Measurements from ENCODE around the gene CEP104. TPM values are rescaled to one million over a fixed set of nuclear protein-coding genes. Genes with fewer than 3 reads are reported as not detected.

Gene CEP104
- total and polyA plus RNA-seq, 10 of the 15 experiments (the other 5 are each of a cell fraction or from before 2014, with no cell fraction given): 7.2 to 34.8 (median 19.3) TPM

- DNase-seq (ENCODE audit: low read depth, low spot score) (no peak), FAIRE-seq (no peak), ATAC-seq (peak; percentile 7)
- CTCF ChIA-PET: interaction anchor here (0.9 to 1.8 kb wide), 3 partner anchors 9 to 52 kb away, joined by 3 to 9 read pairs (median 4); partner anchors contain the start of genes CEP104 and DFFB
- peak overlapping the region; percentile 93 for H3K27ac ChIP-seq (ENCODE audit: control insufficient read depth, insufficient read depth)
- in situ Hi-C loops (cut with MboI): no loop called here
- H3K9me3 ChIP-seq (replicated peaks; ENCODE audit: control insufficient read depth, insufficient read depth, low read length): no peaks in the 10 kb centered on the region; the same call in 2 of the 3 replicates
- H3K4me2 ChIP-seq (ENCODE audit: control insufficient read depth, insufficient read depth): peak overlapping the region; percentile 88
- H3K9ac ChIP-seq (ENCODE audit: control insufficient read depth, insufficient read depth, low read length): peak overlapping the region; percentile 87
- H3K27me3 ChIP-seq (replicated peaks in 1 of 2; ENCODE audit: control insufficient read depth in 2 of 2, insufficient read depth in 2 of 2, low read length in 1 of 2): no peaks in the 10 kb centered on the region
- WGBS (ENCODE audit: insufficient coverage, insufficient replicate concordance, low lambda C conversion rate, missing lambda C conversion rate): under 1% methylated on average over 26 of the region's 26 CpGs
- SMC1A ChIA-PET (ENCODE audit: uncharacterized antibody, unreplicated experiment): interaction anchor here (1.1 to 1.4 kb wide), 3 partner anchors 11 to 43 kb away, joined by 3 to 7 read pairs (median 5); partner anchors contain the start of genes CEP104 and DFFB
- no peaks in the 10 kb centered on the region for H3K4me1 ChIP-seq (ENCODE audit: control insufficient read depth, insufficient read depth, low read length)
- BruUV-seq (replicated peaks): TSS peak; percentile 72
- peak overlapping the region; percentile 82 for H3K4me3 ChIP-seq
- RAD21 ChIA-PET (ENCODE audit: unreplicated experiment): interaction anchor here (0.8 to 1.5 kb wide), 6 partner anchors 12 to 127 kb away, joined by 3 to 6 read pairs (median 4); partner anchors contain the start of genes DFFB and LRRC47
- POLR2A ChIA-PET: interaction anchor here (0.7 kb wide), 1 partner anchor 20 kb away, joined by 3 read pairs; no protein-coding TSS in a partner anchor
- H2AFZ ChIP-seq (ENCODE audit: control insufficient read depth, low read depth, low read length): peak overlapping the region; percentile 57
- intact Hi-C loops (cut with micrococcal nuclease; ENCODE audit: unreplicated experiment): loop anchor here (1.0 to 5.0 kb wide), 2 partner anchors 42 to 102 kb away; partner anchors contain the start of genes CEP104, DFFB and LRRC47
- H3K36me3 ChIP-seq (ENCODE audit: control insufficient read depth in 2 of 2, insufficient read depth in 2 of 2, low read length in 1 of 2): no peaks in the 10 kb centered on the region; a peak in 1 of 4 replicates
- peaks cover 27% of the 10 kb centered on the region for H3K79me2 ChIP-seq (ENCODE audit: control insufficient read depth, insufficient read depth, low read length)
- no peaks in the 10 kb centered on the region for H4K20me1 ChIP-seq (ENCODE audit: control insufficient read depth, insufficient read depth)
- no peak for TF ChIP-seq NBN (IDR thresholded peaks at IDR 0.05)
- TF ChIP-seq RAD51 (IDR thresholded peaks at IDR 0.05): peak; percentile 48; the same call in 1 of the 2 replicates
- TF ChIP-seq PAX8 (IDR thresholded peaks at IDR 0.05): no peak
- peak; percentile 65 for TF ChIP-seq NKRF (conservative IDR thresholded peaks at IDR 0.05)
- 0 out of 2 replicates have a peak, but pooled peaks have one; percentile 44 for TF ChIP-seq BACH1 (IDR thresholded peaks at IDR 0.05; ENCODE audit: borderline replicate concordance)
- peak in 1 of 2 experiments; percentile 65; a peak in 1 of 3 replicates for TF ChIP-seq EGR1 (IDR thresholded peaks at IDR 0.05; ENCODE audit: borderline replicate concordance in 1 of 2, low read depth in 2 of 2, low read length in 2 of 2)
- peak; percentile 2; the same call in 1 of the 2 replicates for TF ChIP-seq E2F4 (IDR thresholded peaks at IDR 0.05; ENCODE audit: low read depth, low read length)
- no peak for TF ChIP-seq E4F1 (IDR thresholded peaks at IDR 0.05; ENCODE audit: borderline replicate concordance, partially characterized antibody)
- no peak for TF ChIP-seq EP300 (IDR thresholded peaks at IDR 0.05; ENCODE audit: borderline replicate concordance in 1 of 2, control insufficient read depth in 1 of 2, low read depth in 2 of 2, low read length in 2 of 2)
- TF ChIP-seq MLLT1 (IDR thresholded peaks at IDR 0.05): no peak
- 0 out of 2 replicates have a peak, but pooled peaks have one; percentile 48 for TF ChIP-seq DPF2 (IDR thresholded peaks at IDR 0.05)
- peak; percentile 59; the same call in 1 of the 2 replicates for TF ChIP-seq TCF12 (IDR thresholded peaks at IDR 0.05; ENCODE audit: low read depth, low read length)
- TF ChIP-seq CREM (IDR thresholded peaks at IDR 0.05; ENCODE audit: low read depth): 0 out of 2 replicates have a peak, but pooled peaks have one; percentile 1
- 0 out of 2 replicates have a peak, but pooled peaks have one; percentile 43 for TF ChIP-seq LARP7 (IDR thresholded peaks at IDR 0.05)
- TF ChIP-seq KDM1A (IDR thresholded peaks at IDR 0.05; ENCODE audit: borderline replicate concordance): no peak
- no peak for TF ChIP-seq HDAC6 (IDR thresholded peaks at IDR 0.05; ENCODE audit: unreplicated experiment)
- TF ChIP-seq IKZF2 (IDR thresholded peaks at IDR 0.05): no peak; a peak in 1 of 4 replicates
These were observed 42.7 kb upstream of the CEP104 start for GRCh38 chr1:3899754-3900149.
